Naive thymus-derived CD8-positive, alpha-beta T cell (primary cell): ENCODE data around the gene GALNTL6. TPM values are rescaled to one million over a fixed set of nuclear protein-coding genes. Genes with fewer than 3 reads are reported as not detected.

Experiments
- ATAC-seq, 2 donors: fragments of 150-1000 bp; cut with Tn5 transposase in 1 of 2; sonication (Bioruptor Pico), chemical (Tn5 transposase) in 1 of 2; 1 replicate in 1 of 2; 2 replicates in 1 of 2; pipeline ENCODE4 v1.10.0; 2021; ENCODE audit warnings: mild to moderate bottlenecking in 2 of 2, moderate library complexity in 2 of 2
- POLR2A ChIA-PET: fragments of 350-600 bp; sonication (Branson Sonifier 250); formaldehyde crosslinking; loops from one replicate; lab custom pipeline; 2021; ENCODE audit warnings: antibody characterized with exemption; lab: Charles Lee
- DNase-seq, 10 donors: peaks; one replicate each; pipeline versions ENCODE4 v3.0.0 to v3.0.0-alpha.2; 2020 to 2022
- H3K27ac Mint-ChIP-seq, 10 donors: one replicate each; pipeline ENCODE4 v1.8.0; 2020 to 2022; ENCODE audit warnings: mild to moderate bottlenecking in 10 of 10, mixed read lengths in 10 of 10, moderate library complexity in 4 of 10, inconsistent platforms in 1 of 10
- H3K27me3 Mint-ChIP-seq, 5 donors: one replicate each; pipeline ENCODE4 v1.8.0; 2021 to 2022; ENCODE audit warnings: mixed read lengths in 5 of 5
- H3K36me3 Mint-ChIP-seq, 3 donors: one replicate each; pipeline ENCODE4 v1.8.0; 2020 to 2022; ENCODE audit warnings: mixed read lengths in 3 of 3, mild to moderate bottlenecking in 2 of 3, inconsistent platforms in 1 of 3
- H3K4me1 Mint-ChIP-seq, 4 donors: one replicate each; pipeline ENCODE4 v1.8.0; 2021 to 2022; ENCODE audit warnings: mixed read lengths in 4 of 4
- H3K4me3 Mint-ChIP-seq, 10 donors: one replicate each; pipeline ENCODE4 v1.8.0; 2020 to 2022; ENCODE audit warnings: mild to moderate bottlenecking in 10 of 10, mixed read lengths in 10 of 10, moderate library complexity in 6 of 10, inconsistent platforms in 1 of 10
- H3K9me3 Mint-ChIP-seq, 9 donors: one replicate each; pipeline ENCODE4 v1.8.0; 2020 to 2022; ENCODE audit warnings: mixed read lengths in 9 of 9, mild to moderate bottlenecking in 3 of 9, inconsistent platforms in 1 of 9, moderate library complexity in 1 of 9
- polyA plus RNA-seq, 3 donors: library from polyadenylated mRNA; unstranded; fragments of 300-500 nt; fragmentation: Illumina TruSeq; gene quantifications; one replicate each; pipeline ENCODE4 v1.2.3, GENCODE V29; 2021
- total RNA-seq, 8 experiments: library from RNA in 2 of 8; stranded (reverse) in 2 of 8; gene quantifications; one replicate each; pipeline ENCODE4 v1.2.3 and lab custom pipeline; 2021 to 2026

Gene GALNTL6
- total and polyA plus RNA-seq, 5 experiments from 2014 or later, result not detected

DNA sequence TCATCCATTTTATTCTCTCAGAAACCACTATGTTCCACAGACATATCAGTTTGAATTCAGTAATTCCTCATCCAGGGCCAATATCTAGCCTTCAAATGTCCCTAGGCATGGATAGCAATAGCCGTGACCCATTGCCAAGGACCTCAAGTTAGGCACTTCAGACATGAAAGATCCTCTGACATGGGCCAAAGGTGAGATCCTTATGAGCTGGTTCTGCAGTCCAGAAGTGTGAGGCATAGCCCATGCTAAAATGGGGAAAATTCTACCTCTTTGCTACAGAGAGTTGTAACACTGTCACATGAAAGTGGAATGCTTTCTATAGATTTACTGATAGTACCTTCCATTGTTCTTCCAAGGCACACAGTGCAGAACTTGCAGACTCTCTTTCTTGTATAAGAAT is 1005.7 kb downstream of the GALNTL6 start:
- ATAC-seq (no peak), DNase-seq (no peak)
- POLR2A ChIA-PET, result no interaction called here
- H3K27me3 Mint-ChIP-seq, result peaks cover 2 to 20% (median 3%) of the 10 kb centered on the region in 5 donors
- H3K4me1 Mint-ChIP-seq, result no peaks in the 10 kb centered on the region
- no peak overlapping the region for H3K27ac Mint-ChIP-seq
- H3K4me3 Mint-ChIP-seq, result no peak overlapping the region
- H3K36me3 Mint-ChIP-seq, result no peaks in the 10 kb centered on the region
- H3K9me3 Mint-ChIP-seq, result no peaks in the 10 kb centered on the region

DNA sequence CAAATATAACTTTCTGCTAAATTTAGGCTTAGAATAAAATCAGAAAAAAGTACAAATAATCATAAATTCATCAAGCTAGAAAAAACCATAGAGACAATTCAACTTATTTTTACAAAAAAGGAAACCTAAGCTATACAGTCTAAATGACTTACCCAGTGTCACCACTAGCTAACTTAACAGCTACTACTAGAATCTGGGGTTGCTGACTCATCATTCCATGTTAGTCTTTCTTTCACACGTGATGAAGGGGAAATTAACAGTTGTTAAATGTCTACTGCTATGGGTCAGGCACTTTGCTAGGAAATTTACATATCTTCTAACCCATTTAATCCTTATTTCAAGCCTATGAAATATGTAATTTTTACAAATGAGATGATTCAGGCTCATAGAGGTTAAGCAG is 1006.1 kb downstream of the GALNTL6 start:
- H3K9me3 Mint-ChIP-seq, result no peaks in the 10 kb centered on the region
- no peak for DNase-seq
- no peaks in the 10 kb centered on the region for H3K36me3 Mint-ChIP-seq
- H3K4me3 Mint-ChIP-seq, result no peak overlapping the region
- no peak for ATAC-seq
- POLR2A ChIA-PET, result no interaction called here
- H3K27ac Mint-ChIP-seq, result no peak overlapping the region
- no peaks in the 10 kb centered on the region for H3K4me1 Mint-ChIP-seq
- peaks cover 2 to 20% (median 3%) of the 10 kb centered on the region in 5 donors for H3K27me3 Mint-ChIP-seq

DNA sequence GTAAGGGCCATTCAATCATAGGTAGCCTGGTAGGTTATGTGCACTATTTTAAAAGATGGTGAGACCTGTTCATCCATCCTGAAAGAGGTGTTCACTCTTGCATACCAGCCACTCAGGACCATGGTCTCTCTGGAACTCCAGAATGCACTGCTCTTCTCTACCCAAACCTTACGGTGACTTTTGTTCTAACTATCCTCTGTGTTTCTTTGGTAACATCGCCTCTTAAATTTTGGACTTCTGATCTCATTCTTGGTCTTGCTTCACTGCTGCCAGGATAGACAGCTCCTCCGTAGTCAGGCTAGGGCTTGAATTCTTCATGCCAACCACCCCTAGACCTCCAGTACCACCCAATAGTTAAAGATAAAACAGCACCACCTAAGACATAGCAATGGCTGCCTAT is 1009.1 kb downstream of the GALNTL6 start:
- no peak overlapping the region for H3K4me3 Mint-ChIP-seq
- peaks cover 2 to 27% (median 5%) of the 10 kb centered on the region in 5 donors for H3K27me3 Mint-ChIP-seq

DNA sequence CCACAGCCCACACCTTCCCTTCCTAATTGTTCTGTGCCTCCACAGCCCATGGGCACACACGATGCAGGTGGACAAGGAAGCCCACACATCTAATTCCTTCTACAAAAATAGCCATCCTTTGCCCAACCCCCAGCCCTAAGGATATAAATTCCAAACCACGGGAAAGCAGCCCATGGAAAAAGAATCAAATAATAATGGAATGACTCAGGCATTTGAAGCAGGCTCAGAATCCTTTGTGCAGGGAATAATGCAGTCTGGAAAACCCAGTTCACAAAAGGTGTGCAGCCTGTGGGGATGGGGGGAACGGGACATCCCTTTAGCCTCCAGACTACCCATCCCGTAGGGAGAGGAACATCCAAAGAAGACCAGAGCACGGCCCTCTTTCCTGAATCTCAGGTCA is 1013.1 kb downstream of the GALNTL6 start:
- no peak for DNase-seq
- H3K36me3 Mint-ChIP-seq, result no peaks in the 10 kb centered on the region
- peaks cover 0 to 29% (median 6%) of the 10 kb centered on the region in 5 donors for H3K27me3 Mint-ChIP-seq
- POLR2A ChIA-PET, result no interaction called here
- H3K4me3 Mint-ChIP-seq, result no peak overlapping the region
- no peaks in the 10 kb centered on the region for H3K9me3 Mint-ChIP-seq
- H3K27ac Mint-ChIP-seq, result no peak overlapping the region
- ATAC-seq, result no peak
- no peaks in the 10 kb centered on the region for H3K4me1 Mint-ChIP-seq

More for the DNA sequence above, 1009.1 kb downstream of the GALNTL6 start:
- DNase-seq, result no peak
- H3K4me1 Mint-ChIP-seq, result no peaks in the 10 kb centered on the region
- H3K36me3 Mint-ChIP-seq, result no peaks in the 10 kb centered on the region
- ATAC-seq, result no peak
- peak overlapping the region in 1 of 10 donors; percentile 33 for H3K27ac Mint-ChIP-seq
- no peaks in the 10 kb centered on the region for H3K9me3 Mint-ChIP-seq
- POLR2A ChIA-PET, result no interaction called here

DNA sequence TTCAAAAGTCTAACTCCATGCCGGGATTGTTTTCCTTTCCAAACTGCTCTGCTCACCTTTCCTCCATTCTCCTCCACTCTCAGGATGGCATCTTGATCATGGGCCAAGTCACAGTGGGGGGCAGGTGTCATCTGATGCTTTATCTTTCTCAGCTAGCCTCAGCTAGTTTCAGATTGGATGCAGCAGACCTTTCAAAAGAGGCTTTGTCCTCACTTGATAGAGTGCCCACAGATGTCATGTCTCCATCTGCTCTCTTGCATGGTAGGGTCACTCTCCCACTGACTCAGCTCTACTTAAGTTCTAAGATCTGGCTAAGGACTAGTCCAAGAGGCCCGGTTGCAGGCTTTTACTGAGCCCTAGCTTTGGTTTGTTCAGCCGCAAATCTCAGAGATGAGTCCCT is 1013.7 kb downstream of the GALNTL6 start:
- H3K27ac Mint-ChIP-seq, result no peak overlapping the region
- H3K4me1 Mint-ChIP-seq, result no peaks in the 10 kb centered on the region
- ATAC-seq (no peak), DNase-seq (no peak)
- no peaks in the 10 kb centered on the region for H3K9me3 Mint-ChIP-seq
- POLR2A ChIA-PET, result no interaction called here
- no peak overlapping the region for H3K4me3 Mint-ChIP-seq
- H3K36me3 Mint-ChIP-seq, result no peaks in the 10 kb centered on the region
- peaks cover 0 to 32% (median 8%) of the 10 kb centered on the region in 5 donors for H3K27me3 Mint-ChIP-seq

DNA sequence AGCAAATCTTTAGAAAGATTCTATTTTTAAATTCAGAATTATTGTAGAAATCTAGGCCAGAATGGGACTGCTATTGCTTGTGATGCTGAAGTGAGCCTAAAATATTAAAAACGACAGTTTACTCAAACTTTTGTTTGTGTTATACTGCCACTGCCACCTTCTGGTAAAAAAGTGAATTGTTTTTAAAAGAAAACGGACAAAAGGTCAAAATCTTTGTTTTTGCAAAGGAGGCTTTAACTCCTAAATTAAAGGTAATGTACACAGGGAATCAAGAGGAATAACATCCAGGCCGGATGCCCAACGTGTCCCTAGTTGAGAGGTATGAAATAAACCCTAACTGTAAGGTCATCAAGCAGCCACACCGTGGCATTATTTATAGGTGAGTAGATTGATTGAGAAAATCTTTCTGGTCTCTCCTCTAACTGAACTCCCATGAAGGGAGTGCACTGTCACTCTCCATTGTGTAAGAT is 1017.1 kb downstream of the GALNTL6 start:
- H3K9me3 Mint-ChIP-seq, result no peaks in the 10 kb centered on the region
- peaks cover 0 to 19% (median 8%) of the 10 kb centered on the region in 5 donors for H3K27me3 Mint-ChIP-seq
- POLR2A ChIA-PET, result no interaction called here
- peak in 2 of 10 donors; percentile 0 to 13 for DNase-seq
- no peaks in the 10 kb centered on the region for H3K4me1 Mint-ChIP-seq
- no peak overlapping the region for H3K27ac Mint-ChIP-seq
- no peak for ATAC-seq
- no peak overlapping the region for H3K4me3 Mint-ChIP-seq
- H3K36me3 Mint-ChIP-seq, result no peaks in the 10 kb centered on the region

DNA sequence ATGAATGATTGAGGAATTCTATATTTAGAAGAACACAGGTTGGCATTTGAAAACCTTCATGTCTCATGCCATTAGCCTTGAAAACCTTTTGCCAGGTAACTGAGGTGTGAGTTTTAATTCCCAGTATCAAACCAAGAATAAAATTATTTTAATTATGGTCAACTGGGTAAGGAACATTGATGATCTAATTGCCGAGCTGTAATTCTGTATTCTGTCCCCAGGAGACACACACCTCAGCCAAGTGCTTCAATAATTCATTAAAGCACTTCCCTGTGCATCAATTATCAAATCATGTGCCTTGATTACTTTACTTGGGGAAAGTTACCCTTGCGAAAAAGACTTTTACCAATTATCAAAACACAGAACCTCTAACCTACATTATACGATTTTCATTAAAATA is 1023.5 kb downstream of the GALNTL6 start:
- Mint-ChIP-seq H3K9me3 (no peaks in the 10 kb centered on the region), H3K27me3 (peaks cover 0 to 8% (median 0%) of the 10 kb centered on the region in 5 donors), H3K4me1 (no peaks in the 10 kb centered on the region), H3K27ac (no peak overlapping the region), H3K36me3 (no peaks in the 10 kb centered on the region), H3K4me3 (no peak overlapping the region)
- ATAC-seq (no peak), DNase-seq (no peak)
- POLR2A ChIA-PET, result no interaction called here

DNA sequence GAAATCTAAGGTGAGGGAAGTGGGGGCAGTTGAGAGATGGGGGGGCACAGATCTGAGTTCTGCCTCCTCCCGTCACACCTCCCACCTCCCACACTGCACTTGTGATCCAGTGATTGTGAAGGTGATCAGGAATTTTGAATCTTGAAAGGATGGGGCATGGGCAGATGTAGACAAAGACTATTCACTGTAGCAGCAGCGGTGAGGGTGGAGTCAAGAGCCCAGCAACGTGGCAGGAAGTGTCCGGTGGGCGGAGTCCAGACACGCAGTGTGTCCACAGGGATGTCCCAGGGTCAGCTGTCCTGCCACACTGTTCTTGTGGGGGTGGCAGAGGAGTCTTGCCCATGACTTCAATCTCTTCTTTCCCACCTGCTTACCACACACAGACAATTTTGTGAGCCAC is 1024.9 kb downstream of the GALNTL6 start:
- Mint-ChIP-seq H3K9me3 (no peaks in the 10 kb centered on the region), H3K4me3 (no peak overlapping the region)

DNA sequence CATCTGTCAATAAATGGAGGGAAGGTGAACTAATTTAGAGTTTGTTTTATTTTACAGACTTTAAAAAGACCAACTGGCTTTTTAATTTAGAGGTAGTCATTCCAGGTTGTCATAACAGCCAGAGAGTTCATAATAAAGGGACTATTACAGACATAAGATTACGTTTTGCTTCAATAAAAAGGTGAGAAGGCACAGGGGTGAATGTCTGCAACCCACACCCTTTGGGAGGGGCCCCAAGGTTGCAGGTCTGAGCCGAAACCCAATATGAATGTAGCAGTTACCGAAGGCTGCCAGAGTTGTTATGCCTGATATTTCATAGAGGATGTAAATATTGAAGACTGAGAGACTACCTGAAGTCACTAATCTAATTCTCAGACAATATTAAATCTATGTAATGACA is 1025.7 kb downstream of the GALNTL6 start:
- H3K36me3 Mint-ChIP-seq, result no peaks in the 10 kb centered on the region
- no peak for DNase-seq
- no peaks in the 10 kb centered on the region for H3K4me1 Mint-ChIP-seq
- peaks cover 0 to 12% (median 0%) of the 10 kb centered on the region in 5 donors for H3K27me3 Mint-ChIP-seq
- POLR2A ChIA-PET, result no interaction called here
- no peak overlapping the region for H3K4me3 Mint-ChIP-seq
- no peaks in the 10 kb centered on the region for H3K9me3 Mint-ChIP-seq
- ATAC-seq, result no peak
- H3K27ac Mint-ChIP-seq, result no peak overlapping the region

More for the DNA sequence above, 1024.9 kb downstream of the GALNTL6 start:
- no peak overlapping the region for H3K27ac Mint-ChIP-seq
- H3K27me3 Mint-ChIP-seq, result peaks cover 0 to 8% (median 0%) of the 10 kb centered on the region in 5 donors
- no peak for DNase-seq
- POLR2A ChIA-PET, result no interaction called here
- H3K36me3 Mint-ChIP-seq, result no peaks in the 10 kb centered on the region
- ATAC-seq, result no peak
- no peaks in the 10 kb centered on the region for H3K4me1 Mint-ChIP-seq

DNA sequence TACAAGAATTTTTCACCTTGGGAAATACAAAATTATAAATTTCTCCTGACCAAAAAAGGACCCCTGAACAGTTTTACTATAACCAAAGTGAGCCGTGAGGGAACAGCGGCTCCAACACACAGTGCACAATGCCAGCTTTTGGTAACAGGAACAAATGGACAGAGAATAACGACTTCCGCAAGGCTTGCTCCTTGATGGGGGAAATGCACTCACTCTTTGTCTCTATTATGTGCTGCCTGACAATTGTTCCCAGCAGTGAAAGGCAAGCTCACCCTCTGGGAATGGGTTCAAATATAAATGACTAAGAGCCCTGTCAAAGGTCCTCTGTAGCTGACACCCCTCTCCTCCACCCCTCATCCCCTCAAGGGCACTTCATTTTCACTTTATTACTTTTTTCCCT is 1029.6 kb downstream of the GALNTL6 start:
- H3K4me1 Mint-ChIP-seq, result no peaks in the 10 kb centered on the region
- POLR2A ChIA-PET, result no interaction called here
- H3K9me3 Mint-ChIP-seq, result no peaks in the 10 kb centered on the region
- peaks cover 0 to 7% (median 0%) of the 10 kb centered on the region in 5 donors for H3K27me3 Mint-ChIP-seq
- ATAC-seq, result no peak
- H3K36me3 Mint-ChIP-seq, result no peaks in the 10 kb centered on the region
- no peak for DNase-seq
- no peak overlapping the region for H3K4me3 Mint-ChIP-seq
- no peak overlapping the region for H3K27ac Mint-ChIP-seq

DNA sequence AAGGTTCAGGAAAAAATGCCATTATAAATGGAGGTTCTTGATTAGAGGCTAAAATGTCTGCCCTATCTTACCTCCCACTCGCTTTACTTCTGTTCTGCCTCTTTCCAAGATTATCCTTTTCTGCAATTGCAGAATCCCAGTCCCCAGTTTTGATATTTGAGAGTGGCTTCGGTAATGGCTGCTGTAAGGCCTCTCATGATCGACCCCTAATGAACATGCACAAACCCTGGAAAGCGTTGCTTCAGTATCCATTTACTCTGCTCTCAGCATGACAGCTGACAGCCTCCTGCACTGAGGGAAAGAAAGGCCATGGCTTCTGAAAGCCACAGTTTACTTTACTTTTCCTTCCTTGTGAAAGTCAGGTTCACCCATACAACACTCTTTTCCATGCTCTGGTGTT is 1030.0 kb downstream of the GALNTL6 start:
- Mint-ChIP-seq H3K4me3 (no peak overlapping the region), H3K27me3 (peaks cover 0 to 7% (median 0%) of the 10 kb centered on the region in 5 donors), H3K36me3 (no peaks in the 10 kb centered on the region), H3K9me3 (no peaks in the 10 kb centered on the region), H3K4me1 (no peaks in the 10 kb centered on the region), H3K27ac (no peak overlapping the region)
- DNase-seq, result no peak
- POLR2A ChIA-PET, result no interaction called here
- ATAC-seq, result no peak

DNA sequence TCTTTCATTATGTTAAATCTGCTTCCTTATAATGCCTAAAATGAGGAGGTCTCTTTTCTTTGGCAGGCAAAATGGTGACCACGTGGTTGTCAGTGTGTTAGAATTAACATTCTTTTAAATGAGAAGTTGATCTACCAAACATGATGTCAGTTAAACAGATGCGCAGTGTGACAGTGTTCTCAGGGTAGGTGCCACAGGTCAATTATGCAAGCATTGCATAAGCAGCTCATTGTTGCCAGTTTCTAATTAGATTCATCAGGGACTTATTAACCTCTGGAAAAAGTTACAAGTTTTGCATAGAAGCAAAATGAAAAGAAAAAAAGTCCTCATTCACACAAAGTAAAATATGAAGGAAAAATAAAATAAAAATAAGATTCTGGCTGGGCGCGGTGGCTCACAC is 1031.4 kb downstream of the GALNTL6 start:
- Mint-ChIP-seq H3K4me1 (no peaks in the 10 kb centered on the region), H3K27ac (no peak overlapping the region), H3K36me3 (no peaks in the 10 kb centered on the region), H3K4me3 (no peak overlapping the region), H3K9me3 (no peaks in the 10 kb centered on the region), H3K27me3 (peaks cover 0 to 7% (median 0%) of the 10 kb centered on the region in 5 donors)
- POLR2A ChIA-PET, result no interaction called here
- DNase-seq (no peak), ATAC-seq (no peak)

DNA sequence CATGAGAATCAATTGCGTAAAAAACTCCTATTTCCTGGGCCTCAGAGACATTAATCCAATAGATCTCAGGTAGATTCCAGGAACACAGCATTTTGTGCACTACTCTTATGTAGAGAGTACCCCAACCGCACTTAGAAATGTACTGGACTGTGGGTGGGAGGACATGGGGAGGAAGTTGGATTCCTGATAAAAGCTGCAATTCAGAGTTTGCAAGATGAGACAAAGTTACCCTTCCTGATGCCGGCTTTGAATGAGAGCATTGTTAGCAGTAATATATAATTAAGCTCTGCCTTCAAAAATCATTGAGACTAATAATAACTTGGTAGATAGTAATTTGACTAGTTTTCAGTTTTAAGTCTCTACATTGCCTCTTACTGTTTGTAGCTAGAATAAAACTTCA is 1032.1 kb downstream of the GALNTL6 start:
- POLR2A ChIA-PET, result no interaction called here
- DNase-seq (no peak), ATAC-seq (no peak)
- no peak overlapping the region for H3K4me3 Mint-ChIP-seq
- peaks cover 0 to 7% (median 0%) of the 10 kb centered on the region in 5 donors for H3K27me3 Mint-ChIP-seq
- no peaks in the 10 kb centered on the region for H3K36me3 Mint-ChIP-seq
- H3K27ac Mint-ChIP-seq, result no peak overlapping the region
- H3K9me3 Mint-ChIP-seq, result no peaks in the 10 kb centered on the region
- H3K4me1 Mint-ChIP-seq, result no peaks in the 10 kb centered on the region

DNA sequence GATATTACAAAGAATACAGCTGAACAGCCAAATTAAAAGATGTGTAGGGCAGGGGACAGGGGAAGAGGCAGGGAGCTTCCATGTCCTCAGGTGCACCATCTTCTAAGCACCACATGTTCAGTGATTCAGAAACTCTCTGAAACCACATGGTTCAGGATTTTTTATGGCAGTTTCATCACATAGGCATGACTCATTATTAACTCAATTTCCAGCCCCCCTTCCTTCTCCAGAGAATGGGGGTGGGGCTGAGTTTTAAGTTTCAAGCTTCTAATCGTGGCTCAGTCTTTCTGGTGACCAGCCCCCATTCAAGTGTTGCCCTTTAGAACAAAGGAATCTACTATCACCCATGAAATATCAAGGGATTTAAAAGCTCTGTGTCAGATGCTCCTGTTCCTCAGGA is 1037.6 kb downstream of the GALNTL6 start:
- no peaks in the 10 kb centered on the region for H3K4me1 Mint-ChIP-seq
- DNase-seq (no peak), ATAC-seq (no peak)
- H3K27ac Mint-ChIP-seq, result no peak overlapping the region
- H3K4me3 Mint-ChIP-seq, result no peak overlapping the region
- POLR2A ChIA-PET, result no interaction called here
- no peaks in the 10 kb centered on the region for H3K9me3 Mint-ChIP-seq
- no peaks in the 10 kb centered on the region for H3K36me3 Mint-ChIP-seq
- H3K27me3 Mint-ChIP-seq, result peaks cover 0 to 12% (median 4%) of the 10 kb centered on the region in 5 donors
